ENCODE data around the gene ACTR8. TPM values are rescaled to one million over a fixed set of nuclear protein-coding genes. Genes with fewer than 3 reads are reported as not detected.
A peak's percentile ranks its signal among the peaks of the same experiment; 100 is the strongest.

The ACTR8 gene
- total RNA-seq, 4 donors from 2014 or later = 12.0 to 22.4 (median 19.2) TPM

- WGBS, 2 donors = 92 to 95% methylated on average over 7 to 8 of the region's 9 CpGs
- TF ChIP-seq CTCF (IDR thresholded peaks at IDR 0.05) (no peak), POLR2A (IDR thresholded peaks at IDR 0.05) (no peak)
- intact Hi-C loops (cut with DNase I; ENCODE audit: low total_unique reads) = no loop called here
- H3K4me3 ChIP-seq (ENCODE audit: low read depth, poor library complexity, severe bottlenecking) = no peak overlapping the region
- DNase-seq (ENCODE audit: low spot score in 2 of 2) = peak in 1 of 2 donors; percentile 79
Measured at GRCh38 chr3:53844262-53845102, 37.5 kb downstream of the ACTR8 start.

- TF ChIP-seq POLR2A (IDR thresholded peaks at IDR 0.05) (no peak), CTCF (IDR thresholded peaks at IDR 0.05) (no peak)
- peak in 1 of 2 donors; percentile 64 for DNase-seq (ENCODE audit: low spot score in 2 of 2)
- H3K4me3 ChIP-seq (ENCODE audit: low read depth, poor library complexity, severe bottlenecking) = no peak overlapping the region
- intact Hi-C loops (cut with DNase I; ENCODE audit: low total_unique reads) = no loop called here
- WGBS, 2 donors = 82 to 84% methylated on average over 10 of the region's 10 CpGs
Measured at GRCh38 chr3:53843195-53844177, 38.5 kb downstream of the ACTR8 start.

- 46 to 55% methylated on average over 12 of the region's 12 CpGs for WGBS, 2 donors
- intact Hi-C loops (cut with DNase I; ENCODE audit: low total_unique reads) = no loop called here
- H3K4me3 ChIP-seq (ENCODE audit: low read depth, poor library complexity, severe bottlenecking) = no peak overlapping the region
- TF ChIP-seq POLR2A (IDR thresholded peaks at IDR 0.05) (no peak), CTCF (IDR thresholded peaks at IDR 0.05) (no peak)
- peak in 1 of 2 donors; percentile 83 for DNase-seq (ENCODE audit: low spot score in 2 of 2)
Measured at GRCh38 chr3:53842436-53843194, 39.3 kb downstream of the ACTR8 start.

GRCh38 chr3:53841296-53841695 lies 40.7 kb downstream of the ACTR8 start:
- no peak for TF ChIP-seq CTCF (IDR thresholded peaks at IDR 0.05)
- no peak for TF ChIP-seq POLR2A (IDR thresholded peaks at IDR 0.05)
- DNase-seq (ENCODE audit: low spot score in 2 of 2) = peak in 1 of 2 donors; percentile 57
- intact Hi-C loops (cut with DNase I; ENCODE audit: low total_unique reads) = no loop called here
- no peak overlapping the region for H3K4me3 ChIP-seq (ENCODE audit: low read depth, poor library complexity, severe bottlenecking)
- 85 to 88% methylated on average over 5 of the region's 5 CpGs for WGBS, 2 donors

GRCh38 chr3:53837331-53837730 lies 44.6 kb downstream of the ACTR8 start:
- no peak for TF ChIP-seq CTCF (IDR thresholded peaks at IDR 0.05)
- TF ChIP-seq POLR2A (IDR thresholded peaks at IDR 0.05) = no peak
- intact Hi-C loops (cut with DNase I; ENCODE audit: low total_unique reads) = no loop called here
- peak in 1 of 2 donors; percentile 70 for DNase-seq (ENCODE audit: low spot score in 2 of 2)
- 70 to 86% methylated on average over 9 to 10 of the region's 10 CpGs for WGBS, 2 donors
- H3K4me3 ChIP-seq (ENCODE audit: low read depth, poor library complexity, severe bottlenecking) = no peak overlapping the region
